K562 (cell line): ENCODE data around the gene PPP1CB. TPM values are rescaled to one million over a fixed set of nuclear protein-coding genes. Genes with fewer than 3 reads are reported as not detected.

Source experiments
- ATAC-seq: fragments of 200-7000 bp; cut with Tn5 transposase; 3 replicates; pipeline ENCODE4 v1.9.1; 2020; ENCODE audit warnings: moderate library complexity
- BruUV-seq: library from RNA; stranded (reverse); fragments of 400-500 nt; replicated peaks from 2 replicates; lab custom pipeline; 2021; lab: Mats Ljungman, UMichigan
- CTCF ChIA-PET: fragments of 300-600 bp; formaldehyde crosslinking; extraction: SDS; loops from one replicate; lab custom pipeline; 2021; ENCODE audit warnings: low intra/inter-chr PET ratio; lab: Yijun Ruan, JAX
- POLR2A ChIA-PET: fragments of 300-600, 350-650 bp; sonication (Branson Sonifier 250); formaldehyde crosslinking; extraction: SDS; loops from one replicate; lab custom pipeline; 2021; ENCODE audit warnings: antibody characterized with exemption, inconsistent platforms; lab: Yijun Ruan, JAX
- DNase-seq, 4 experiments: peaks; one replicate each; pipeline versions ENCODE4 v3.0.0 to v3.0.0-alpha.2; 2011 to 2018; ENCODE audit warnings: low spot score in 3 of 4, mixed read lengths in 3 of 4; ENCODE audit errors: extremely low read depth in 1 of 4
- FAIRE-seq: peaks from 2 replicates; lab custom pipeline; 2011; peaks lifted over from hg19 to GRCh38; lab: Jason Lieb, UNC
- H2AFZ ChIP-seq: 2 replicates; pipeline ENCODE4 v1.6.0; 2011; ENCODE audit warnings: low read depth, low read length, control low read depth, inconsistent platforms
- H3K27ac ChIP-seq: fragments of 200-600 bp; 3 replicates; pipeline ENCODE4 v1.8.0; 2011; ENCODE audit warnings: low read depth, mild to moderate bottlenecking, control low read depth, inconsistent platforms, low read length, moderate library complexity, mixed read lengths; ENCODE audit errors: extremely low read depth
- H3K27me3 ChIP-seq, 2 experiments: fragments of 300-600 bp in 1 of 2; 2 replicates in 1 of 2; 3 replicates in 1 of 2; pipeline versions ENCODE4 v1.6.0 to v1.8.0; 2011; ENCODE audit warnings: inconsistent platforms in 2 of 2, low read length in 2 of 2, mild to moderate bottlenecking in 1 of 2, mixed read lengths in 1 of 2, moderate library complexity in 1 of 2; ENCODE audit not compliant: control insufficient read depth in 2 of 2, insufficient read depth in 2 of 2
- H3K36me3 ChIP-seq: fragments of 300-600 bp; 3 replicates; pipeline ENCODE4 v1.8.0; 2011; ENCODE audit warnings: mild to moderate bottlenecking, low read length, inconsistent platforms; ENCODE audit not compliant: control insufficient read depth, insufficient read depth
- H3K4me1 ChIP-seq, 2 experiments: fragments of 200-600 bp in 1 of 2; replicated peaks in 1 of 2; 2 replicates in 1 of 2; 3 replicates in 1 of 2; pipeline versions ENCODE4 v1.5.1 to v1.8.0; 2011; ENCODE audit warnings: inconsistent platforms in 2 of 2, low read length in 2 of 2, mild to moderate bottlenecking in 1 of 2, mixed read lengths in 1 of 2, moderate library complexity in 1 of 2; ENCODE audit not compliant: control insufficient read depth in 2 of 2, insufficient read depth in 2 of 2
- H3K4me2 ChIP-seq: 2 replicates; pipeline ENCODE4 v1.6.1; 2011; ENCODE audit warnings: low read length, control low read depth, inconsistent platforms, mixed read lengths; ENCODE audit not compliant: insufficient read depth
- H3K4me3 ChIP-seq: fragments of 200-600 bp; sonication (generic), shearing (Covaris generic); 2 replicates; pipeline ENCODE4 v1.5.1; 2016; ENCODE audit warnings: control low read depth, inconsistent platforms
- H3K79me2 ChIP-seq: fragments of 200-600 bp; 3 replicates; pipeline ENCODE4 v1.8.0; 2011; ENCODE audit warnings: low read length, inconsistent platforms; ENCODE audit not compliant: control insufficient read depth, insufficient read depth
- H3K9ac ChIP-seq, 2 experiments: 2 replicates each; pipeline versions ENCODE4 v1.6.0 to v1.6.1; 2011; ENCODE audit warnings: low read depth in 2 of 2, low read length in 2 of 2, control low read depth in 1 of 2, inconsistent platforms in 1 of 2, mild to moderate bottlenecking in 1 of 2, mixed read lengths in 1 of 2; ENCODE audit not compliant: insufficient read depth in 1 of 2
- H3K9me1 ChIP-seq: one replicate; pipeline ENCODE4 v1.6.0; 2011; ENCODE audit warnings: inconsistent platforms, mild to moderate bottlenecking, low read length, moderate library complexity; ENCODE audit not compliant: control insufficient read depth, insufficient read depth
- H3K9me3 ChIP-seq: replicated peaks from 2 replicates; pipeline ENCODE4 v1.5.1; 2011; ENCODE audit warnings: low read depth, low read length, inconsistent platforms; ENCODE audit not compliant: control insufficient read depth, insufficient read depth
- H4K20me1 ChIP-seq: replicated peaks from 2 replicates; pipeline ENCODE4 v1.6.1; 2011; ENCODE audit warnings: low read length, inconsistent platforms, mixed read lengths; ENCODE audit not compliant: control insufficient read depth, insufficient read depth
- ARHGAP35 ChIP-seq: fragments of 450-650 bp; IDR thresholded peaks from 2 replicates; pipeline ENCODE4 v1.6.1; 2018; ENCODE audit not compliant: partially characterized antibody
- BRD4 ChIP-seq: fragments of 200-600 bp; sonication (generic); IDR thresholded peaks from 2 replicates; pipeline ENCODE4 v1.6.1; 2017; ENCODE audit warnings: inconsistent platforms
- CHD4 ChIP-seq: fragments of 200-600 bp; sonication (generic); IDR thresholded peaks from 3 replicates; pipeline ENCODE4 v1.6.1; 2012; ENCODE audit warnings: low read depth, mild to moderate bottlenecking, mixed read lengths, low read length, inconsistent platforms; ENCODE audit not compliant: insufficient read depth, insufficient replicate concordance, poor library complexity, severe bottlenecking
- JUNB ChIP-seq: fragments of 450-650 bp; formaldehyde crosslinking; conservative IDR thresholded peaks from 2 replicates; pipeline ENCODE4 v1.4.0; 2020; ENCODE audit warnings: mild to moderate bottlenecking
- KLF16 ChIP-seq: IDR thresholded peaks from 2 replicates; pipeline ENCODE4 v1.6.1; 2016; ENCODE audit warnings: antibody characterized with exemption
- NR4A1 ChIP-seq, 2 experiments: fragments of 250-450 bp in 1 of 2; fragments of 450-650 bp in 1 of 2; sonication (Bioruptor Pico) in 1 of 2; IDR thresholded peaks; 2 replicates each; pipeline versions ENCODE4 v1.4.0 to v1.6.1; 2016 to 2020; ENCODE audit warnings: mild to moderate bottlenecking in 2 of 2, missing compliant biosample characterization in 1 of 2, missing genetic modification characterization in 1 of 2, moderate library complexity in 1 of 2
- PHF8 ChIP-seq: fragments of 200-600 bp; sonication (generic); IDR thresholded peaks from 2 replicates; pipeline ENCODE4 v1.6.1; 2012; ENCODE audit warnings: mixed run types, mild to moderate bottlenecking, inconsistent platforms, low read length, moderate library complexity, borderline replicate concordance
- TRIM28 ChIP-seq: fragments of 450-650 bp; IDR thresholded peaks from 2 replicates; pipeline ENCODE4 v1.6.1; 2017
- ZNF668 ChIP-seq: fragments of 250-450 bp; sonication (Bioruptor Pico); IDR thresholded peaks from 2 replicates; pipeline ENCODE4 v1.8.0; 2022; ENCODE audit warnings: mild to moderate bottlenecking, inconsistent platforms
- ZSCAN32 ChIP-seq: fragments of 450-650 bp; formaldehyde crosslinking; IDR thresholded peaks from 2 replicates; pipeline ENCODE4 v1.4.0; 2020; ENCODE audit warnings: mild to moderate bottlenecking, moderate library complexity
- ZZZ3 ChIP-seq: fragments of 450-650 bp; IDR thresholded peaks from 2 replicates; pipeline ENCODE4 v1.6.1; 2016; ENCODE audit warnings: antibody characterized with exemption, mild to moderate bottlenecking, moderate library complexity
- WGBS: fragments of 100-300 bp; shearing (Covaris generic); methylation state at CpG from one replicate; pipeline ENCODE4 v1.1.6; 2016; ENCODE audit warnings: low coverage, mixed read lengths; ENCODE audit not compliant: insufficient coverage; ENCODE audit errors: missing lambda C conversion rate; 5-methylcytosine and 5-hydroxymethylcytosine counted together
- in situ Hi-C: fragments of 300-500 bp; cut with MboI; formaldehyde crosslinking; loops from 4 replicates; pipeline ENCODE4 v1.15.0; 2018; ENCODE audit warnings: inconsistent platforms, mixed read lengths
- intact Hi-C: fragments of 100-400 bp; cut with micrococcal nuclease; formaldehyde crosslinking; loops from 2 replicates; pipeline ENCODE4 v1.14.2; 2022
- polyA plus RNA-seq, 8 experiments: library from polyadenylated mRNA; depleted of rRNA in 4 of 8; stranded (reverse) in 5 of 8; unstranded in 3 of 8; fragments of >200 nt; fragmentation: Nextera tagmentation in 2 of 8; fragmentation: Illumina TruSeq in 1 of 8; extraction: Ambion mirVana in 2 of 8; extraction: Trizol in 1 of 8; gene quantifications; 2 replicates each; pipeline versions ENCODE4 v1.2.1 to v1.2.3, GENCODE V29; 2011 to 2014; ENCODE audit warnings: inconsistent platforms in 1 of 8, missing spikeins in 1 of 8
- total RNA-seq, 7 experiments: library from RNA; depleted of rRNA in 6 of 7; stranded (reverse); fragments of >200 nt in 6 of 7; fragmentation: Illumina TruSeq in 2 of 7; extraction: Trizol in 2 of 7; gene quantifications; 2 replicates each; pipeline versions ENCODE4 v1.2.1 to v1.2.3, GENCODE V29; 2011 to 2021; ENCODE audit warnings: low replicate concordance in 1 of 7
- TF ChIP-seq, protein P1 (sequence below): sonication (generic); formaldehyde crosslinking; IDR thresholded peaks from 2 replicates; pipeline ENCODE4 v1.8.0; 2022; ENCODE audit warnings: mild to moderate bottlenecking, missing genetic modification reagents
- TF ChIP-seq, protein P2 (sequence below): conservative IDR thresholded peaks from 2 replicates; pipeline ENCODE4 v1.6.1; 2011; ENCODE audit warnings: low read depth, mild to moderate bottlenecking, low read length; ENCODE audit not compliant: control insufficient read depth
- TF ChIP-seq, protein P3 (sequence below): sonication (generic); formaldehyde crosslinking; IDR thresholded peaks from 2 replicates; pipeline ENCODE4 v1.4.0; 2020; ENCODE audit warnings: mild to moderate bottlenecking, missing genetic modification reagents

Gene PPP1CB
- total and polyA plus RNA-seq, 9 of the 15 experiments (the other 6 are each of a cell fraction or from before 2014, with no cell fraction given), result 25.6 to 118 (median 58.9) TPM

DNA sequence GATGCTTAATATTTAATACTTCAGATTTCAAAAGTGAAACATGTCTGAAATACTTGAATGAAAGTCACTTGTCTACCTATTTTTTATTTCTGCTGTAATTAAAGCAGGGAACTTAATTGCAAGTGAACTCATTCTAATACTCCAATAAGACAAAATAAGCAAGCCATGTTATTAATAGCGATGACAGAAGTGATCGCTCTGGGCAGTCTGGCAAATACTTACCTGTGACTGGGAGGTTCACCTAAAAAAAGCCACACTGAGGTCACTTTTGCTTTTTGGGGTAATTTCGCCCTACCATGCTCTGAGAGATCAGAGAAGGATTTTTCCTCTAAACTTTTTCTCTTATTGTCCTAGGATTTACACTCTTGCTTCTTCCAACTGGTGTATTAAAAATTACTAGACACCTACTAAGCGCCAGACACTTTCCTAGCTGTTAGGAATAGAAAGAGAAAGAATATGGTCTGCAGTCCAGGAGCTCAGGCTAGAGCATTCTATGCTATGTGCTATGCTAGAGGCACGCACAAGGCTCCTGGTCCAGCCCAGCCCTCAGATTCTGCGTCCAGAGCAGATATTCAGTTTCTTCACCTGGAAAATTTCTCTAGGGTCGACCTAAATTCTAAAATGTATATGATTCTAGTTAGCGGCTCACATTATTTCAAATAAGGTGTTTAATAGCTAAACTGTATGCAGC, 26.5 kb upstream of the PPP1CB start (continued):
- TF ChIP-seq, protein P1, sequence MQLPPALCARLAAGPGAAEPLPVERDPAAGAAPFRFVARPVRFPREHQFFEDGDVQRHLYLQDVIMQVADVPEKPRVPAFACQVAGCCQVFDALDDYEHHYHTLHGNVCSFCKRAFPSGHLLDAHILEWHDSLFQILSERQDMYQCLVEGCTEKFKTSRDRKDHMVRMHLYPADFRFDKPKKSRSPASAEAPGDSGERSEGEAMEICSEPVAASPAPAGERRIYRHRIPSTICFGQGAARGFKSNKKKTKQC (CRISPR knock-in tag), result no peak

DNA sequence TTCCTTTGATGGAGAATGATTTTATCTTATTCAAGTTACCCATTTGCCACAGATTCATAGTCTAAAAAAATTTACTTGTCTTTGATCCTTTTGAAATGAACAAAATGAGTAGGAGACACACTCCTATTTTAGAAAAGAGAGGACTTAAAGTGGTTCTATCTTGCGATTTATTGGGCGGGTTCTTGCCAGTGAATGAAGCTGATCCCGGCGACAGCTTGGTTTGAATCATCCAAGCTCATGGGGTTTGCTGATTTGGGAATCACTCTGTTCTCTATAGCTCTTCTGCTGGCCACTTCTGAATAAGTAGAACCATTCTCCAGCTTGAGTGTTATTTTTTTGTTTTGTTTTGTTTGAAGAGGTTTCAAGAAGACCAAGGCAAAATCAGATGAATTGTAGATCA, 25.5 kb upstream of the PPP1CB start:
- ChIA-PET CTCF (no interaction called here), POLR2A (interaction anchor here (1.1 kb wide), 1 partner anchor 37 kb away, joined by 4 read pairs; no protein-coding TSS in a partner anchor)
- in situ Hi-C loops, result no loop called here

More for the DNA sequence above, 25.5 kb upstream of the PPP1CB start:
- H3K9ac ChIP-seq, result no peak overlapping the region
- peaks cover 0 to 2% of the 10 kb centered on the region in 2 experiments; a peak in 1 of 5 replicates for H3K27me3 ChIP-seq
- H3K36me3 ChIP-seq, result no peaks in the 10 kb centered on the region
- intact Hi-C loops, result no loop called here
- no peak overlapping the region for H3K27ac ChIP-seq
- H2AFZ ChIP-seq, result no peak overlapping the region
- ATAC-seq (no peak), FAIRE-seq (no peak), DNase-seq (no peak)
- no peaks in the 10 kb centered on the region for H3K79me2 ChIP-seq
- H3K9me3 ChIP-seq, result no peaks in the 10 kb centered on the region
- H4K20me1 ChIP-seq, result no peaks in the 10 kb centered on the region
- H3K9me1 ChIP-seq, result no peaks in the 10 kb centered on the region
- 40% methylated on average over 4 of the region's 4 CpGs for WGBS
- BruUV-seq, result no TSS peak
- no peak overlapping the region for H3K4me3 ChIP-seq
- no peak overlapping the region for H3K4me2 ChIP-seq
- TF ChIP-seq TRIM28, result no peak
- TF ChIP-seq PHF8, result no peak
- no peak for TF ChIP-seq KLF16
- TF ChIP-seq, protein P2, sequence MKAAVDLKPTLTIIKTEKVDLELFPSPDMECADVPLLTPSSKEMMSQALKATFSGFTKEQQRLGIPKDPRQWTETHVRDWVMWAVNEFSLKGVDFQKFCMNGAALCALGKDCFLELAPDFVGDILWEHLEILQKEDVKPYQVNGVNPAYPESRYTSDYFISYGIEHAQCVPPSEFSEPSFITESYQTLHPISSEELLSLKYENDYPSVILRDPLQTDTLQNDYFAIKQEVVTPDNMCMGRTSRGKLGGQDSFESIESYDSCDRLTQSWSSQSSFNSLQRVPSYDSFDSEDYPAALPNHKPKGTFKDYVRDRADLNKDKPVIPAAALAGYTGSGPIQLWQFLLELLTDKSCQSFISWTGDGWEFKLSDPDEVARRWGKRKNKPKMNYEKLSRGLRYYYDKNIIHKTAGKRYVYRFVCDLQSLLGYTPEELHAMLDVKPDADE, result no peak
- TF ChIP-seq JUNB (CRISPR knock-in tag), result no peak
- TF ChIP-seq ARHGAP35, result no peak
- no peak for TF ChIP-seq NR4A1 (CRISPR knock-in tag; IDR thresholded peaks at IDR 0.05)
- TF ChIP-seq NR4A1 (tag; IDR thresholded peaks at IDR 0.05), result no peak
- TF ChIP-seq CHD4, result no peak
- no peak for TF ChIP-seq BRD4
- no peak for TF ChIP-seq ZSCAN32 (CRISPR knock-in tag)
- TF ChIP-seq ZZZ3, result no peak
- TF ChIP-seq, protein P3, sequence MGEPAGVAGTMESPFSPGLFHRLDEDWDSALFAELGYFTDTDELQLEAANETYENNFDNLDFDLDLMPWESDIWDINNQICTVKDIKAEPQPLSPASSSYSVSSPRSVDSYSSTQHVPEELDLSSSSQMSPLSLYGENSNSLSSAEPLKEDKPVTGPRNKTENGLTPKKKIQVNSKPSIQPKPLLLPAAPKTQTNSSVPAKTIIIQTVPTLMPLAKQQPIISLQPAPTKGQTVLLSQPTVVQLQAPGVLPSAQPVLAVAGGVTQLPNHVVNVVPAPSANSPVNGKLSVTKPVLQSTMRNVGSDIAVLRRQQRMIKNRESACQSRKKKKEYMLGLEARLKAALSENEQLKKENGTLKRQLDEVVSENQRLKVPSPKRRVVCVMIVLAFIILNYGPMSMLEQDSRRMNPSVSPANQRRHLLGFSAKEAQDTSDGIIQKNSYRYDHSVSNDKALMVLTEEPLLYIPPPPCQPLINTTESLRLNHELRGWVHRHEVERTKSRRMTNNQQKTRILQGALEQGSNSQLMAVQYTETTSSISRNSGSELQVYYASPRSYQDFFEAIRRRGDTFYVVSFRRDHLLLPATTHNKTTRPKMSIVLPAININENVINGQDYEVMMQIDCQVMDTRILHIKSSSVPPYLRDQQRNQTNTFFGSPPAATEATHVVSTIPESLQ (CRISPR knock-in tag), result no peak
- no peak for TF ChIP-seq ZNF668 (CRISPR knock-in tag)
- no peaks in the 10 kb centered on the region; a peak in 1 of 5 replicates for H3K4me1 ChIP-seq
